HepG2 (cell line): Measurements from ENCODE around the gene SYNJ2. TPM values are rescaled to one million over a fixed set of nuclear protein-coding genes. Genes with fewer than 3 reads are reported as not detected.

Source experiments
- ATAC-seq: fragments of 200-7000 bp; cut with Tn5 transposase; 3 replicates; pipeline ENCODE4 v1.9.1; 2020; ENCODE audit warnings: mild to moderate bottlenecking, moderate library complexity
- BruUV-seq: library from RNA; stranded (reverse); fragments of 400-500 nt; replicated peaks from 2 replicates; lab custom pipeline; 2021; lab: Mats Ljungman, UMichigan
- CTCF ChIA-PET: fragments of 300-600 bp; formaldehyde crosslinking; extraction: SDS; loops from one replicate; lab custom pipeline; 2021; ENCODE audit warnings: low total read pairs, inconsistent platforms, low intra/inter-chr PET ratio; lab: Yijun Ruan, JAX
- POLR2A ChIA-PET: fragments of 350-600 bp; sonication (Branson Sonifier 250); formaldehyde crosslinking; loops from one replicate; lab custom pipeline; 2020; ENCODE audit warnings: antibody characterized with exemption, inconsistent platforms; lab: Yijun Ruan, JAX
- DNase-seq: peaks from one replicate; pipeline ENCODE4 v3.0.0-alpha.2; 2015; ENCODE audit warnings: low spot score
- FAIRE-seq: peaks from 3 replicates; lab custom pipeline; 2011; peaks lifted over from hg19 to GRCh38; lab: Jason Lieb, UNC
- H2AFZ ChIP-seq: one replicate; pipeline ENCODE4 v1.6.1; 2011; ENCODE audit warnings: low read length, inconsistent platforms
- H3K27ac ChIP-seq: fragments of 300-600 bp; 3 replicates; pipeline ENCODE4 v1.8.0; 2011; ENCODE audit warnings: mixed run types, mild to moderate bottlenecking, mixed read lengths, low read length, inconsistent platforms; ENCODE audit not compliant: insufficient read depth; ENCODE audit errors: extremely low read length
- H3K27me3 ChIP-seq, 2 experiments: fragments of 200-600 bp in 1 of 2; 2 replicates in 1 of 2; 3 replicates in 1 of 2; pipeline versions ENCODE4 v1.6.0 to v1.8.0; 2011; ENCODE audit warnings: low read length in 2 of 2, mild to moderate bottlenecking in 2 of 2, moderate library complexity in 2 of 2, inconsistent platforms in 1 of 2; ENCODE audit not compliant: insufficient read depth in 2 of 2, control insufficient read depth in 1 of 2
- H3K36me3 ChIP-seq, 2 experiments: fragments of 200-600 bp in 1 of 2; replicated peaks in 1 of 2; 2 replicates in 1 of 2; 3 replicates in 1 of 2; pipeline versions ENCODE4 v1.5.1 to v1.8.0; 2011; ENCODE audit warnings: low read length in 2 of 2, inconsistent platforms in 1 of 2; ENCODE audit not compliant: insufficient read depth in 2 of 2, control insufficient read depth in 1 of 2
- H3K4me1 ChIP-seq: 2 replicates; pipeline ENCODE4 v1.5.1; 2012; ENCODE audit warnings: low read length, inconsistent platforms; ENCODE audit not compliant: insufficient read depth
- H3K4me2 ChIP-seq: 2 replicates; pipeline ENCODE4 v1.6.0; 2011; ENCODE audit warnings: low read depth, low read length, inconsistent platforms
- H3K4me3 ChIP-seq, 3 experiments: fragments of 200-600 bp in 1 of 3; sonication (generic), shearing (Covaris generic) in 1 of 3; replicated peaks in 1 of 3; 2 replicates each; pipeline ENCODE4 v1.5.1; 2011 to 2016; ENCODE audit warnings: low read length in 3 of 3, inconsistent platforms in 2 of 3, low read depth in 2 of 3, mild to moderate bottlenecking in 2 of 3, control low read depth in 1 of 3, mixed read lengths in 1 of 3; ENCODE audit not compliant: insufficient read depth in 1 of 3
- H3K79me2 ChIP-seq: one replicate; pipeline ENCODE4 v1.6.1; 2011; ENCODE audit warnings: low read length, inconsistent platforms; ENCODE audit not compliant: insufficient read depth
- H3K9ac ChIP-seq: 2 replicates; pipeline ENCODE4 v1.6.0; 2011; ENCODE audit warnings: mild to moderate bottlenecking, low read depth, low read length, inconsistent platforms; ENCODE audit not compliant: insufficient read depth
- H3K9me3 ChIP-seq: 2 replicates; pipeline ENCODE4 v1.5.1; 2012; ENCODE audit warnings: mild to moderate bottlenecking, low read length
- H4K20me1 ChIP-seq: 2 replicates; pipeline ENCODE4 v1.6.0; 2011; ENCODE audit warnings: inconsistent platforms, mild to moderate bottlenecking, low read length, moderate library complexity; ENCODE audit not compliant: insufficient read depth
- ARHGAP35 ChIP-seq: sonication (generic); formaldehyde crosslinking; IDR thresholded peaks from 2 replicates; pipeline ENCODE4 v1.9.0; 2022; ENCODE audit warnings: mild to moderate bottlenecking, inconsistent platforms, moderate library complexity, missing genetic modification reagents, borderline replicate concordance
- CBFB ChIP-seq: sonication (generic); formaldehyde crosslinking; IDR thresholded peaks from 2 replicates; pipeline ENCODE4 v1.4.0; 2020; ENCODE audit warnings: missing genetic modification reagents
- CCAR2 ChIP-seq: fragments of 200-400 bp; formaldehyde crosslinking; optimal IDR thresholded peaks from 2 replicates; pipeline ENCODE3; 2018; ENCODE audit warnings: low read depth, mild to moderate bottlenecking, low read length, moderate library complexity
- ERF ChIP-seq: IDR thresholded peaks from 2 replicates; pipeline ENCODE4 v1.6.1; 2018; ENCODE audit warnings: missing biosample characterization, missing genetic modification reagents
- HMGXB4 ChIP-seq, 2 experiments: sonication (generic) in 1 of 2; formaldehyde crosslinking in 1 of 2; IDR thresholded peaks; 2 replicates each; pipeline versions ENCODE4 v1.4.0 to v1.6.1; 2018 to 2020; ENCODE audit warnings: missing genetic modification reagents in 2 of 2, borderline replicate concordance in 1 of 2, low read depth in 1 of 2, mild to moderate bottlenecking in 1 of 2, missing biosample characterization in 1 of 2
- KMT2A ChIP-seq: sonication (generic); formaldehyde crosslinking; IDR thresholded peaks from 2 replicates; pipeline ENCODE4 v1.4.0; 2020; ENCODE audit warnings: missing genetic modification reagents
- NCOA1 ChIP-seq: sonication (generic); formaldehyde crosslinking; IDR thresholded peaks from 2 replicates; pipeline ENCODE4 v1.9.0; 2021; ENCODE audit warnings: missing genetic modification reagents
- NFIC ChIP-seq: IDR thresholded peaks from 2 replicates; pipeline ENCODE4 v1.6.1; 2012; ENCODE audit warnings: mild to moderate bottlenecking, low read length, inconsistent platforms
- RARA ChIP-seq: IDR thresholded peaks from 2 replicates; pipeline ENCODE4 v1.6.1; 2016; ENCODE audit warnings: missing genetic modification reagents, missing compliant biosample characterization
- SMAD9 ChIP-seq: sonication (generic); formaldehyde crosslinking; IDR thresholded peaks from 2 replicates; pipeline ENCODE4 v1.5.1; 2020; ENCODE audit warnings: mild to moderate bottlenecking, missing genetic modification reagents
- UBTF ChIP-seq: sonication (generic); formaldehyde crosslinking; IDR thresholded peaks from 2 replicates; pipeline ENCODE4 v1.4.0; 2020; ENCODE audit warnings: mild to moderate bottlenecking, missing genetic modification reagents
- ZC3H13 ChIP-seq: sonication (generic); formaldehyde crosslinking; IDR thresholded peaks from 2 replicates; pipeline ENCODE4 v1.8.1; 2023; ENCODE audit warnings: mild to moderate bottlenecking, missing genetic modification reagents, moderate library complexity
- ZNF124 ChIP-seq: sonication (generic); formaldehyde crosslinking; IDR thresholded peaks from 2 replicates; pipeline ENCODE4 v1.4.0; 2020; ENCODE audit warnings: missing genetic modification reagents
- ZNF143 ChIP-seq: sonication (generic); formaldehyde crosslinking; IDR thresholded peaks from 2 replicates; pipeline ENCODE4 v1.4.0; 2020; ENCODE audit warnings: missing genetic modification reagents
- ZNF234 ChIP-seq: sonication (generic); formaldehyde crosslinking; conservative IDR thresholded peaks from 2 replicates; pipeline ENCODE4 v1.5.1; 2020; ENCODE audit warnings: mild to moderate bottlenecking, missing genetic modification reagents
- ZNF780A ChIP-seq: sonication (generic); formaldehyde crosslinking; IDR thresholded peaks from 2 replicates; pipeline ENCODE4 v1.8.0; 2022; ENCODE audit warnings: mild to moderate bottlenecking, missing genetic modification reagents, moderate library complexity
- ZNF839 ChIP-seq: sonication (generic); formaldehyde crosslinking; IDR thresholded peaks from 2 replicates; pipeline ENCODE4 v1.4.0; 2020; ENCODE audit warnings: missing genetic modification reagents, mild to moderate bottlenecking, borderline replicate concordance
- WGBS: methylation state at CpG from one replicate; pipeline ENCODE4 v1.1.6; 2017; ENCODE audit warnings: low lambda C conversion rate; 5-methylcytosine and 5-hydroxymethylcytosine counted together
- in situ Hi-C: cut with HindIII; loops from 2 replicates; pipeline ENCODE4 v1.10.0; 2017; ENCODE audit warnings: low pct_unique_long_range_greater_than_20kb; ENCODE audit not compliant: extremely low pct_ligation_motif_present
- intact Hi-C: fragments of 100-400 bp; cut with micrococcal nuclease; formaldehyde crosslinking; loops from one replicate; pipeline ENCODE4 v1.10.0; 2022; ENCODE audit not compliant: unreplicated experiment
- polyA plus RNA-seq, 8 experiments: library from polyadenylated mRNA; depleted of rRNA in 3 of 8; stranded (reverse) in 7 of 8; unstranded in 1 of 8; fragments of >200 nt; fragmentation: Illumina TruSeq in 4 of 8; extraction: Trizol in 4 of 8; gene quantifications; 2 replicates each; pipeline versions ENCODE4 v1.2.1 to v1.2.3, GENCODE V29; 2011 to 2016; ENCODE audit warnings: low read depth in 4 of 8, missing spikeins in 1 of 8, mixed read lengths in 1 of 8; ENCODE audit not compliant: insufficient read depth in 1 of 8
- total RNA-seq, 5 experiments: library from RNA; depleted of rRNA; stranded (reverse); fragments of >200 nt; fragmentation: Illumina TruSeq; extraction: Trizol; gene quantifications; 2 replicates each; pipeline ENCODE4 v1.2.3, GENCODE V29; 2016; ENCODE audit warnings: low read depth in 1 of 5
- TF ChIP-seq, protein P1 (sequence below): sonication (generic); formaldehyde crosslinking; IDR thresholded peaks from 2 replicates; pipeline ENCODE4 v1.4.0; 2020; ENCODE audit warnings: missing genetic modification reagents

SYNJ2 gene
- total and polyA plus RNA-seq, 2 of the 13 experiments (the other 11 are each of a cell fraction or from before 2014, with no cell fraction given): 39.1 to 57.6 TPM

- Histone ChIP-seq H3K27ac (peak overlapping the region; percentile 59), H4K20me1 (no peaks in the 10 kb centered on the region; the same call in 1 of the 2 replicates), H3K4me1 (peaks cover 64% of the 10 kb centered on the region), H3K27me3 (no peaks in the 10 kb centered on the region), H3K36me3 (peaks cover 44 to 83% of the 10 kb centered on the region in 2 experiments), H3K9ac (no peak overlapping the region), H2AFZ (no peak overlapping the region), H3K79me2 (peaks cover 7% of the 10 kb centered on the region), H3K9me3 (no peaks in the 10 kb centered on the region), H3K4me2 (peak overlapping the region; percentile 41), H3K4me3 (no peak overlapping the region)
- DNase-seq (no peak), ATAC-seq (peak; percentile 48), FAIRE-seq (no peak)
- 80% methylated on average over 6 of the region's 7 CpGs for WGBS
- intact Hi-C loops: no loop called here
- CTCF ChIA-PET: no interaction called here
- BruUV-seq: no TSS peak
- POLR2A ChIA-PET: interaction anchor here (0.7 to 2.7 kb wide), 12 partner anchors 8 to 288 kb away, joined by 3 to 41 read pairs (median 5); no protein-coding TSS in a partner anchor
- in situ Hi-C loops: no loop called here
- TF ChIP-seq CCAR2 (no peak), SMAD9 (CRISPR knock-in tag) (no peak), ARHGAP35 (CRISPR knock-in tag) (no peak; the same call in 1 of the 2 replicates), ZNF780A (CRISPR knock-in tag) (0 out of 2 replicates have a peak, but pooled peaks have one; percentile 65), KMT2A (CRISPR knock-in tag) (0 out of 2 replicates have a peak, but pooled peaks have one; percentile 11), RARA (CRISPR knock-in tag) (no peak), NCOA1 (CRISPR knock-in tag) (no peak), NFIC (no peak), ZNF124 (CRISPR knock-in tag) (no peak), ZNF143 (CRISPR knock-in tag) (no peak), UBTF (0 out of 2 replicates have a peak, but pooled peaks have one; percentile 1), ZNF234 (CRISPR knock-in tag) (no peak), ZNF839 (CRISPR knock-in tag) (0 out of 2 replicates have a peak, but pooled peaks have one; percentile 34), ZC3H13 (CRISPR knock-in tag) (0 out of 2 replicates have a peak, but pooled peaks have one; percentile 41), ERF (CRISPR knock-in tag) (no peak), CBFB (CRISPR knock-in tag) (no peak), HMGXB4 (CRISPR knock-in tag; IDR thresholded peaks at IDR 0.05; ENCODE audit: borderline replicate concordance in 1 of 2, low read depth in 1 of 2) (no peak)
- TF ChIP-seq, protein P1, sequence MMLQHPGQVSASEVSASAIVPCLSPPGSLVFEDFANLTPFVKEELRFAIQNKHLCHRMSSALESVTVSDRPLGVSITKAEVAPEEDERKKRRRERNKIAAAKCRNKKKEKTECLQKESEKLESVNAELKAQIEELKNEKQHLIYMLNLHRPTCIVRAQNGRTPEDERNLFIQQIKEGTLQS (CRISPR knock-in tag): no peak
Observed at GRCh38 chr6:158048589-158048988, 66.9 kb downstream of the SYNJ2 start.
